Spinal cord (tissue), 10 donors: ENCODE data around the gene PLPPR3. TPM values are rescaled to one million over a fixed set of nuclear protein-coding genes. Genes with fewer than 3 reads are reported as not detected.
A peak's percentile ranks its signal among the peaks of the same experiment; 100 is the strongest.

Experiments
- DNase-seq, 6 donors: peaks; one replicate each; pipeline versions ENCODE4 v3.0.0 to v3.0.0-alpha.2; 2013 to 2015; ENCODE audit warnings: low spot score in 6 of 6, low read depth in 4 of 6
- H3K27ac ChIP-seq: one replicate; pipeline ENCODE4 v1.5.1; 2013; ENCODE audit warnings: low read depth, low read length, control low read depth
- H3K27me3 ChIP-seq: one replicate; pipeline ENCODE4 v1.6.1; 2013; ENCODE audit warnings: low read length; ENCODE audit not compliant: control insufficient read depth, insufficient read depth
- H3K36me3 ChIP-seq: one replicate; pipeline ENCODE4 v1.6.1; 2013; ENCODE audit warnings: low read length; ENCODE audit not compliant: control insufficient read depth, insufficient read depth
- H3K4me1 ChIP-seq: one replicate; pipeline ENCODE4 v1.6.1; 2013; ENCODE audit warnings: low read length; ENCODE audit not compliant: control insufficient read depth, insufficient read depth
- H3K4me3 ChIP-seq: one replicate; pipeline ENCODE4 v1.5.1; 2013; ENCODE audit warnings: low read depth, low read length, control low read depth
- H3K9me3 ChIP-seq: one replicate; pipeline ENCODE4 v1.6.1; 2013; ENCODE audit warnings: low read length; ENCODE audit not compliant: control insufficient read depth, insufficient read depth
- WGBS: methylation state at CpG from one replicate; pipeline ENCODE4 v1.1.5; 2013; ENCODE audit warnings: missing lambda C conversion rate; ENCODE audit not compliant: insufficient coverage; 5-methylcytosine and 5-hydroxymethylcytosine counted together
- polyA plus RNA-seq, 2 donors: library from polyadenylated mRNA; unstranded; fragments of 120-200 nt; gene quantifications; one replicate each; pipeline ENCODE4 v1.2.1, GENCODE V29; 2013; ENCODE audit not compliant: insufficient read length in 2 of 2
- total RNA-seq, 2 donors: library from RNA; depleted of rRNA in 1 of 2; stranded (reverse); fragments of 120-200 nt in 1 of 2; fragments of >200 nt in 1 of 2; gene quantifications; one replicate each; pipeline versions ENCODE4 v1.2.3 to v1.2.4, GENCODE V29; 2013 to 2014
- donor health status: healthy.

PLPPR3 gene
- total and polyA plus RNA-seq, 4 donors = 26.1 to 245 (median 115) TPM

DNA sequence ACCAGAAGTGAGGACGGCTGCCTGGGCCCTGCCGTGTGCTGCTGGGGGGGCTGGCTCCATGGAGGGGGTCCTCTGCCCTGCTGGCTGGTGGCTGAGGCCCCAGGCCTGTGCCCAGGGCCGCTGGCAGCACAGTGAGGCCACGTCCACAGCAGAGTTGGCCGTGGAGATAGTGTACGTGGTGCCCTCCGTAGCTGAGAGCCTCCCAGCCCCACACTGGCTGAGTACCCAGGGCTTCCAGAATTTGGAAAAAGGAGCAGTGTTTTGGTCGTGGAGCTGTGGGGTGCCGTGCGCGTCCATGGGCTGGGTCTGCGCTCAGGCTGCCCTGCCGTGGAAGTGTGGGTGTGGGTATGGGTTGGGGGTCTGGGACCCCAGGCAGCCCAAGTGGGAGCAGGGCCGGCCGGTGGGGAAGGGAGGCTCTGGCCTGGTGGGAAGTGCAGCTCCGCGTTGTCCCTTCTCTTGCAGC, 18.6 kb downstream of the PLPPR3 start:
- Histone ChIP-seq H3K36me3 (peaks cover 100% of the 10 kb centered on the region), H3K9me3 (no peaks in the 10 kb centered on the region), H3K4me3 (no peak overlapping the region), H3K27me3 (no peaks in the 10 kb centered on the region), H3K27ac (peak overlapping the region; percentile 47), H3K4me1 (peaks cover 58% of the 10 kb centered on the region)
- DNase-seq = no peak
- 75% methylated on average over 15 of the region's 17 CpGs for WGBS

DNA sequence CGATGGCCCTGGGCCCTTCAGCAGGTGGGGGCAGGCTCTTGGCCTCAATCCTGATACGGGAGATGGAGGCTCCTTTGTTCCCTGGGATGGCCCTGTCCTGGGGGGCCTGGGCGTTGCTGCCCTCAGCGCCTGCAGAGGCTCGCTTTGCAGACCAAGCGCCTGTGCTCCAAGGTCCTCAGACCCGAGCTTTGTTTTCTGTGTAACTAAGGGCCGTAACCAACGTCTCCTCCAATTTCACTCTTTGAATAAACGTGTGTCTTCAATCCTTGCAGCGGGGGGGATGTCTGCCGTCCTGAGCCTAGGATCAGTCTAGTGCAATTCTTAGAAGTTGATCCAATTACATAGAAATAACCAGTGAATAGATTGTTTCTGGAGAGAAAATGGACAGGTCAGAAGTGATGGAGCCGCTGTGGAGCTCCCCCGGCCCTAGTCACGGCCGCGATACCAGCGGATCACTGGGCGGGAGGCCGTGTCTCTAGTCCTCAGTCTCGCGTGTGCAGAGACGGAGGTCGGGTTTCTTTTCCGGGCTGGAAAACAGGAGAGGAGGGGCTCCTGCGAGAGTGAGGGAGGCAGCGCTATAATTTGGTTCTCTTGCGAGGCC, 19.2 kb downstream of the PLPPR3 start:
- H3K27ac ChIP-seq = peak overlapping the region; percentile 47
- DNase-seq = peak in 1 of 6 donors; percentile 51
- no peaks in the 10 kb centered on the region for H3K27me3 ChIP-seq
- H3K4me3 ChIP-seq = no peak overlapping the region
- peaks cover 96% of the 10 kb centered on the region for H3K36me3 ChIP-seq
- WGBS = 45% methylated on average over 22 of the region's 28 CpGs
- peaks cover 58% of the 10 kb centered on the region for H3K4me1 ChIP-seq
- H3K9me3 ChIP-seq = no peaks in the 10 kb centered on the region

DNA sequence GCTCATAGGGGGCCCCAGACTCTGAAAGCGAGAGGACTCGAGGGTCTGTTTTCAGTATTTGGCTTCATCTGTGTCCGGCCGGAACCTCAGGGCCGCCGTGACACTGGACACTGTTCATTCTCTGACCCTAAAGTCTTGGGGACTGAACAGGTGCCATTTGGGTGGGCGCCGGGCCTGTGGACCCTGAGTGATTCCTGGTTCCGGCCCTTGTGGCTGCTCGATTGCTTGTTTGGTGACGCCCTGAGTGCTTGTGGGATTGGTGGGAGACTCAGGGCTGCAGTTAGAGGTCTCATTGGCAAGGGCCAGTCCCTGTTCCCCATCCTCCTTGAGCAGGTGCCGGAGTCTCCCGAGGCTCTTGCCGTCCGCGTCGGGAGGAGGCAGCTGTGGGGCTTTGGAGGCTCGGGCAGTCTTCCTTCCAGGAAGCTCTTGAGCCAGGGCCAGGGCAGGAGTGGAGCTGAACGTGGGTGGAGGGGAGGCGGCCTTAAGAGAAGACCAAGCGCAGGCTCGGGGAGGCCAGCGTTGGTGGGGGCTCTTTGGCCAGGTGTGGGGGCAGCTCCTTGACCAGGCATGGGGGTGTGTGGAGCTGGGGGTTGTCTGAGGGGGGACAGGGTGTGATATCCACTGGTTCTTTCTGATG, 19.8 kb downstream of the PLPPR3 start:
- Histone ChIP-seq H3K9me3 (no peaks in the 10 kb centered on the region), H3K4me1 (peaks cover 58% of the 10 kb centered on the region), H3K36me3 (peaks cover 90% of the 10 kb centered on the region), H3K27ac (peak overlapping the region; percentile 40), H3K4me3 (no peak overlapping the region), H3K27me3 (no peaks in the 10 kb centered on the region)
- peak in 1 of 6 donors; percentile 53 for DNase-seq
- WGBS = 52% methylated on average over 15 of the region's 23 CpGs

DNA sequence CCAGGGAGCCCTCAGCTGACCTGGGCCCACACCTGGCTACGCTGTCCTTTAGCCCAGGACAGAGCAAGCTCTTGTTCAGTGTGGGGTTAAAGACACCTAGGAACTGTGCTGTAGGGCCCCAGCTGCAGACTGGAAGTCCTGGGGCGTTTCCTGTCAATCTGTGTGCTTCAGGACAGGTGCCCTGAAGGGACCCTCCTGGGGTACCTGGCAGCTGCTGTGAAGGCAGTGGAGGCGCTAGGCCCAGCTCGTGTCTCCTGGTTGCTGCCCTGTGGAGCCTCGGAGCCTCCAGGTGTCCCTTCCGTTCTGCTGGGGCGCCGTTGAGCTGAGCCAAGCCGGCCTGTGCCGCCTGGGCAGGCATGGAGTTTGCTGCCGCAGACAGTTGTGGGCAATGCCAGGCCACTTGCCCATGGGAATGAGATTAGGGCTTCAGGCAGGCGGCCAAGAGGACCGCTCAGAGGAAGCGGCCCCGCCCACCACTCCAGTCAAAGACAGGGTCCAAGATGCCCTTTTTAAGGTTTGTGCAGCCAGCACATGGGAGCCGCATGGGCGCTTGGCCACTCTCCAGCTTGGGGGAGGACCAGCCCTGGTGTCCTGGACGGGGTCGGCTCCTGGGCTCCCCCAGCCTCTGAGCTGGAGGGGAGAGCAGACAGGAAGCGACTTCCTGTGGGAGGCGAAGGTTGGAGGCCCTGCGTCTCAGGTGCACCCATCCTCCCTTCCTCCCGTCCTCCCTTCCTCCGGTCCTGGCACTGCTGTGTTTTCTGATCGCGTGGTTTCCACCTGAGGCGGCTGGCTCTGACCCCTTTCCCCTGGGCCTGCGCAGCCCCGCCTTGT, 20.5 kb downstream of the PLPPR3 start:
- no peaks in the 10 kb centered on the region for H3K27me3 ChIP-seq
- peak overlapping the region; percentile 1 for H3K4me3 ChIP-seq
- H3K9me3 ChIP-seq = no peaks in the 10 kb centered on the region
- H3K4me1 ChIP-seq = peaks cover 62% of the 10 kb centered on the region
- peak in 3 of 6 donors; percentile 39 to 77 (median 63) for DNase-seq
- 46% methylated on average over 26 of the region's 29 CpGs for WGBS
- peak overlapping the region; percentile 33 for H3K27ac ChIP-seq
- peaks cover 82% of the 10 kb centered on the region for H3K36me3 ChIP-seq

DNA sequence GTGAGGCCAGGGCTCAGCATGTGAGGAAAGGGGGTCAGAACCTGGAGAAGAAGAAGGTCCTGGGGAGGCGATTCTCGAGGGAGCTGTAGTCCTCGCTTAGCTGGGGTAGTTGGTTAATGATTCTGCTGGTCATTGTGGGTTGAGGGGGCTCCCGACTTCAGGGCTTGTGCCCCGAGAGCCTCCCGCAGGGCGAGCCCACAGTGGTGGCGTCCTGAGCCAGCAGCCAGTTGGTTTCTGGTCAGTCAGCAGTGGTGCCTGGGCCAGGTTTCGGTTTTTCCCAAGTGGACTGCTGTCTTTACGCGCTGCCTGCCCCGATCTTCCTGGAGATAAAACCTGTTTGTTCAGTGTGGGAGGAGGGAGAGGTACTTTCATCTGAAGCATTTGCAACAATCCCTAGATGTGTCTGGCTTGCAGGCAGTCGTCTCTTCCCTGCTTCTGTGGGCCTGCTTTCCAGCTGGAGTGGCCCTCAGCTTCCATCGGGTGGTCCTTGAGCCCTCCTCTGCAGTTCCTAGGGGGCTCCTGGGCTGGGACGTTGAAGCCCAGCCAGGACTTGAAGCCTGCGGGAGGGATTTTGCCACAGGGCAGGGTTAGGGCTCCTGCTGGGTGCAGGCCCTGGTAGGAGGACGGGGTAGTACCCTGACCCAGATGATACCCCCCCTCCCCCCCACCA, 21.3 kb downstream of the PLPPR3 start:
- no peaks in the 10 kb centered on the region for H3K27me3 ChIP-seq
- no peak for DNase-seq
- peaks cover 75% of the 10 kb centered on the region for H3K36me3 ChIP-seq
- 62% methylated on average over 15 of the region's 17 CpGs for WGBS
- H3K9me3 ChIP-seq = no peaks in the 10 kb centered on the region
- peak overlapping the region; percentile 33 for H3K27ac ChIP-seq
- no peak overlapping the region for H3K4me3 ChIP-seq
- peaks cover 70% of the 10 kb centered on the region for H3K4me1 ChIP-seq

DNA sequence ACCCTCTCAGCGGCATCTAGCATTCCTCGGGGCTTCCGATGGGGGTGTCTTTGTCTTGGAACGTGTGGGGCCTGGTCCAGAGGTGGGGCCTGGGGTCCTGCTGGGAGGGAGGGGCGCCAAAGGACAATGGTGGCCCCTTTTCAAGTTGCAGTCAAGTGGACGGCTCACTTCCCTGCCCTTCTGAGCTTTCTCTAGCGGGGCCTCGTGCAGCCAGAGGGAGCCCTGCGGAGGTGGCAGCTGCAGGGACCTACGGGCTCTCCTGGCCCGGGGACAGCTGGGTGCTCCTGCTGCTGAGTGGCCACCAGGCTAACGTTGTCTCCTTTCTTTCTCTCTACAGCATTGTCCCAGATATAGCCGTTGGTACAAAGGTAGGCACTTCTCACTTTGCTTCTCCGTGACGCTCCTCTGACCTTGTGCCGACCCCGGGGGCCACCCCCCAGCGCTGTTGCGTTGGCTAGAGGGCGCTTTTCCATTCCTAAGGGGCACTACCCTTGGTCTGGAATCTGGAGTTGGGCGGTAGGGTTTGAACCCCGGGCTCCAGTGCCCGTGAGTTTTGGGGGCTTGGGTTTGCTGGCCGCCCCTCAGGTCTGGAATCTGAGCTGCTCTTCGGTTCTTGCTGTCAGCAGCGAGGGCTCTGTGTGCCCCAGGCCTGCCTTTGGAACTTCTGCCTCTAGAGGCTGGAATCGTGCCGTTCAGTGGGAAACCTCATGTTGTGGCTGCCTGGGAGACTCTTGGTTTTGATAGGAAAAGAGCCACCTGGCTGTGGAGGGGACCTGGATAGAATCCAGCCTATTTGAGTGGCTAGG, 22.5 kb downstream of the PLPPR3 start:
- 13% methylated on average over 28 of the region's 28 CpGs for WGBS
- Histone ChIP-seq H3K36me3 (peaks cover 63% of the 10 kb centered on the region), H3K4me3 (peak overlapping the region; percentile 72), H3K27ac (peak overlapping the region; percentile 78), H3K27me3 (no peaks in the 10 kb centered on the region), H3K4me1 (peaks cover 78% of the 10 kb centered on the region), H3K9me3 (no peaks in the 10 kb centered on the region)
- DNase-seq = peak in 1 of 6 donors; percentile 48

DNA sequence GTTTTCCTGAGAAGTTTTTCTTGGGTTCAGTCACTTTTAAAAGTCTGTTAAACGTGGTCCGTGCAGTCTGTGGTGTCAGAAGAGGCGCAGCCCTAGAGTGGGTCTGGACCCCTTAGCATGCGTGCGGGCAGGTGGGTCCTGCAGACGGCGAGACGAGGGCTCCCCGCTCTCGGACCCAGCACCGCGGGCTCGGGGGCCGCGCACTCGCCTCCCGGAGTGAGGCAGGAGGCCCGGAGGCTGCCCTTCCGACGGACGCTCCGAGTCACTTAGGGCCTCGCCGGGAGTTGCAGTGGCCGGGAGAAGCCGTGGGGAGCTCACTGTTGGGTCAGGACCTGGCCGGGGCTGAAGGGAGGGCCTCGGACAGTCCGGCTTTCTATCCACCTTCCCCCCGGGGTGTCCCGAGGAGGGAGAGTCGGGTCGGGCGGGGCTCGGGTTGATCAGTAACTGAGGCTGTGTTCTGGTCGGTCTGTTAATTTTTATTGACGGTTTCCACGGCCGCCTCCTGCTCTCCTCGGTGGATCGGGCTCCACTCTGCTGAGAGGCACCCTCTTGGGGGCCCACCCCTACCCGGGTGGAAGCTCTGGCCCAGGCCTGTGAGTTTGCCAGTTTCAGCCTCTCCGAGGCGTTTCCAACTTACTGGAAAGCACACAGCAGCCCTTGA, 23.2 kb downstream of the PLPPR3 start:
- no peak for DNase-seq
- no peaks in the 10 kb centered on the region for H3K27me3 ChIP-seq
- peaks cover 74% of the 10 kb centered on the region for H3K4me1 ChIP-seq
- H3K36me3 ChIP-seq = peaks cover 55% of the 10 kb centered on the region
- peak overlapping the region; percentile 78 for H3K27ac ChIP-seq
- H3K4me3 ChIP-seq = peak overlapping the region; percentile 72
- H3K9me3 ChIP-seq = no peaks in the 10 kb centered on the region
- WGBS = under 1% methylated on average over 37 of the region's 44 CpGs

DNA sequence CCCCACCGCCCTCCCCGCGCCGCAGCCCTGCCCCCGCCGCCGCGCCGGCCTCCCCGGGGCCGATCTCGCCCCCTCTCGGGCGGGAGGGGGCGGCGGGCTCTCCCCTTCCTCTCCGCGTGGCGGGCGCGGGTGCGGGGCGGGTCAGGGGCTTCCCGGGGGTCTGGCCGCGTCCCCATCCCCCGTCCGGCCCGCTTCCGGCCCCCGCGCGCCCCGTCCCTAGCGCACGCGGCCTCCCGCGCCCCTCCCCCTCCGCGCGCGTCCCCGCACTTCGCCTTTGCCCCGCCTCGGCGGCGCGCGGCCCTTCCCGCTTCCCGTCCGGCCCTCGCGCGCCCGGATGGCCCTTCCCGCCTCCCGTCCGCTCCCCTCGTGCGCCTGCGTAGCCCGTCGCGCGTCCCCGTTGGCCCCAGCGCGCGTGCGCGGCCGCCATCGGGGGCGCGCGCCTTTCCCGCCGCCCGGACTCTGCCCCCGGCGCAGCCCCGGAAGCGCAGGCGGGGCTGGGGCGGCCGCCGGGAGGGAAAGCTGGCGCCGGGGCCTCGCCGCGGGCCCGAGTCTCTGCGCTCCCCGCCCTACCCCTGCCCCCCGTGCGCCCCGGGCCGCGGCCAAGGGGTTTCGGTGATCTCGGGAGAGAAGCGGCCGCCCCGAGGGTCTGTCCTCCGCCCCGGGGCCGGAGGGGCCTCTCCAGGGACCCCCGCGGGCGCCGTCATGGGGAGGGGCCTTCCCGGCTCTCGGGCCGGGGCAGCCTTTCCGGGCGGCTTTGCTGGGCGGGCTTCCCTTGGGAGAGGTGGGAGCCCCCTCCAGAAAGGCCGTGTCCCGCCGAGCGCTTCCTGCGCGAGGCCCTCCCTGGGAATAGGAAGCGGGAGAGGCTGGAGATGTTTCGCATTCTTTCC, 24.0 kb downstream of the PLPPR3 start:
- H3K4me3 ChIP-seq = peak overlapping the region; percentile 72
- DNase-seq = peak; percentile 59 to 96 (median 80)
- H3K27me3 ChIP-seq = no peaks in the 10 kb centered on the region
- peaks cover 66% of the 10 kb centered on the region for H3K4me1 ChIP-seq
- peak overlapping the region; percentile 78 for H3K27ac ChIP-seq
- H3K9me3 ChIP-seq = no peaks in the 10 kb centered on the region
- WGBS = under 1% methylated on average over 126 of the region's 129 CpGs
- H3K36me3 ChIP-seq = peaks cover 48% of the 10 kb centered on the region
